Liver (tissue), 9 donors: ENCODE data around the gene AATF. TPM values are rescaled to one million over a fixed set of nuclear protein-coding genes. Genes with fewer than 3 reads are reported as not detected.
A peak's percentile ranks its signal among the peaks of the same experiment; 100 is the strongest.

ENCODE experiments used
- DNase-seq: peaks from one replicate; pipeline ENCODE4 v3.0.0-alpha.2; 2017; ENCODE audit warnings: low spot score
- H3K27ac ChIP-seq, 2 donors: one replicate each; pipeline ENCODE4 v1.7.0; 2013; ENCODE audit warnings: inconsistent platforms in 2 of 2, low read length in 2 of 2, control low read depth in 1 of 2, low read depth in 1 of 2, mild to moderate bottlenecking in 1 of 2
- H3K27me3 ChIP-seq, 4 donors: one replicate each; pipeline versions ENCODE4 v1.6.1 to v1.7.0; 2013; ENCODE audit warnings: low read length in 3 of 4, inconsistent platforms in 1 of 4, mild to moderate bottlenecking in 1 of 4, moderate library complexity in 1 of 4; ENCODE audit not compliant: control insufficient read depth in 4 of 4, insufficient read depth in 4 of 4
- H3K36me3 ChIP-seq, 4 donors: one replicate each; pipeline versions ENCODE4 v1.6.1 to v1.7.0; 2013; ENCODE audit warnings: low read length in 3 of 4, mild to moderate bottlenecking in 3 of 4, low read depth in 1 of 4, moderate library complexity in 1 of 4; ENCODE audit not compliant: control insufficient read depth in 4 of 4, insufficient read depth in 3 of 4
- H3K4me1 ChIP-seq, 4 donors: one replicate each; pipeline versions ENCODE4 v1.6.1 to v1.7.0; 2013; ENCODE audit warnings: low read length in 3 of 4, mild to moderate bottlenecking in 3 of 4, moderate library complexity in 1 of 4; ENCODE audit not compliant: control insufficient read depth in 4 of 4, insufficient read depth in 4 of 4
- H3K4me3 ChIP-seq, 3 donors: one replicate each; pipeline versions ENCODE4 v1.6.1 to v1.7.0; 2013; ENCODE audit warnings: low read length in 3 of 3, control low read depth in 1 of 3, low read depth in 1 of 3, mild to moderate bottlenecking in 1 of 3
- H3K9ac ChIP-seq, 2 donors: one replicate each; pipeline ENCODE4 v1.7.0; 2013; ENCODE audit warnings: low read length in 2 of 2, mild to moderate bottlenecking in 2 of 2, moderate library complexity in 2 of 2, control low read depth in 1 of 2, low read depth in 1 of 2
- H3K9me3 ChIP-seq, 4 donors: one replicate each; pipeline versions ENCODE4 v1.6.1 to v1.7.0; 2013; ENCODE audit warnings: low read length in 3 of 4; ENCODE audit not compliant: control insufficient read depth in 4 of 4
- EGR1 ChIP-seq, 2 donors: IDR thresholded peaks; 2 replicates each; pipeline ENCODE4 v1.6.1; 2016 to 2018; ENCODE audit warnings: antibody characterized with exemption in 2 of 2, low read depth in 2 of 2
- FOXA1 ChIP-seq: IDR thresholded peaks from 2 replicates; pipeline ENCODE4 v1.6.1; 2016; ENCODE audit warnings: antibody characterized with exemption
- FOXA2 ChIP-seq: IDR thresholded peaks from 2 replicates; pipeline ENCODE4 v1.6.1; 2016; ENCODE audit warnings: antibody characterized with exemption
- GABPA ChIP-seq, 2 donors: IDR thresholded peaks in 1 of 2; conservative IDR thresholded peaks in 1 of 2; 2 replicates each; pipeline ENCODE4 v1.6.1; 2016; ENCODE audit warnings: antibody characterized with exemption in 2 of 2, mild to moderate bottlenecking in 1 of 2, moderate library complexity in 1 of 2
- HNF4A ChIP-seq, 2 donors: conservative IDR thresholded peaks; 2 replicates each; pipeline ENCODE4 v1.6.1; 2016; ENCODE audit warnings: antibody characterized with exemption in 2 of 2, mild to moderate bottlenecking in 2 of 2
- HNF4G ChIP-seq: IDR thresholded peaks from 2 replicates; pipeline ENCODE4 v1.6.1; 2016; ENCODE audit warnings: antibody characterized with exemption
- JUND ChIP-seq, 2 donors: IDR thresholded peaks; 2 replicates each; pipeline ENCODE4 v1.6.1; 2016; ENCODE audit warnings: antibody characterized with exemption in 2 of 2
- NR2F2 ChIP-seq: IDR thresholded peaks from 2 replicates; pipeline ENCODE4 v1.6.1; 2016; ENCODE audit warnings: antibody characterized with exemption
- RAD21 ChIP-seq, 2 donors: IDR thresholded peaks; 2 replicates each; pipeline ENCODE4 v1.6.1; 2016; ENCODE audit warnings: antibody characterized with exemption in 2 of 2, mild to moderate bottlenecking in 2 of 2
- RXRA ChIP-seq, 2 donors: IDR thresholded peaks; 2 replicates each; pipeline ENCODE4 v1.6.1; 2017 to 2018; ENCODE audit warnings: antibody characterized with exemption in 2 of 2, mild to moderate bottlenecking in 1 of 2
- SP1 ChIP-seq: IDR thresholded peaks from 2 replicates; pipeline ENCODE4 v1.6.1; 2018; ENCODE audit warnings: antibody characterized with exemption, mild to moderate bottlenecking
- TAF1 ChIP-seq: conservative IDR thresholded peaks from 2 replicates; pipeline ENCODE4 v1.6.1; 2016; ENCODE audit warnings: antibody characterized with exemption, mild to moderate bottlenecking
- YY1 ChIP-seq: IDR thresholded peaks from 2 replicates; pipeline ENCODE4 v1.6.1; 2016; ENCODE audit warnings: antibody characterized with exemption, mild to moderate bottlenecking
- WGBS: extraction: QIAGEN DNeasy Blood & Tissue Kit; methylation state at CpG from one replicate; pipeline ENCODE4 v1.1.7; 2013; 5-methylcytosine and 5-hydroxymethylcytosine counted together
- polyA plus RNA-seq, 2 donors: library from polyadenylated mRNA; stranded (reverse) in 1 of 2; unstranded in 1 of 2; fragments of 200-250 nt in 1 of 2; fragments of >200 nt in 1 of 2; fragmentation: Nextera tagmentation in 1 of 2; extraction: Ambion mirVana in 1 of 2; gene quantifications; one replicate each; pipeline versions ENCODE4 v1.2.1 to v1.2.3, GENCODE V29; 2013 to 2015
- total RNA-seq, 2 donors: library from RNA; depleted of rRNA; stranded (reverse); fragments of >200 nt; gene quantifications; one replicate each; pipeline ENCODE4 v1.2.3, GENCODE V29; 2014
- TF ChIP-seq, protein P1 (sequence below): fragments of 150-350 bp; IDR thresholded peaks from 2 replicates; pipeline ENCODE4 v1.5.1; 2017; ENCODE audit warnings: improper control_type of control experiment, low read depth, low read length; ENCODE audit not compliant: missing input control
- TF ChIP-seq, protein P2 (sequence below): IDR thresholded peaks from 2 replicates; pipeline ENCODE4 v1.6.1; 2016; ENCODE audit warnings: antibody characterized with exemption, mild to moderate bottlenecking
- TF ChIP-seq, protein P3 (sequence below): IDR thresholded peaks from 2 replicates; pipeline ENCODE4 v1.6.1; 2016; ENCODE audit warnings: antibody characterized with exemption
- TF ChIP-seq, protein P4 (sequence below): IDR thresholded peaks from 2 replicates; pipeline ENCODE4 v1.6.1; 2016; ENCODE audit warnings: antibody characterized with exemption
- TF ChIP-seq, protein P5 (sequence below): IDR thresholded peaks from 2 replicates; pipeline ENCODE4 v1.6.1; 2016; ENCODE audit warnings: antibody characterized with exemption
- donor health status: healthy.
- donor health status: healthy.
- donor health status: healthy.
- donor health status: healthy.
- donor health status: healthy.

AATF gene
- total and polyA plus RNA-seq, 4 donors = 10.8 to 16.9 (median 13.4) TPM

DNA sequence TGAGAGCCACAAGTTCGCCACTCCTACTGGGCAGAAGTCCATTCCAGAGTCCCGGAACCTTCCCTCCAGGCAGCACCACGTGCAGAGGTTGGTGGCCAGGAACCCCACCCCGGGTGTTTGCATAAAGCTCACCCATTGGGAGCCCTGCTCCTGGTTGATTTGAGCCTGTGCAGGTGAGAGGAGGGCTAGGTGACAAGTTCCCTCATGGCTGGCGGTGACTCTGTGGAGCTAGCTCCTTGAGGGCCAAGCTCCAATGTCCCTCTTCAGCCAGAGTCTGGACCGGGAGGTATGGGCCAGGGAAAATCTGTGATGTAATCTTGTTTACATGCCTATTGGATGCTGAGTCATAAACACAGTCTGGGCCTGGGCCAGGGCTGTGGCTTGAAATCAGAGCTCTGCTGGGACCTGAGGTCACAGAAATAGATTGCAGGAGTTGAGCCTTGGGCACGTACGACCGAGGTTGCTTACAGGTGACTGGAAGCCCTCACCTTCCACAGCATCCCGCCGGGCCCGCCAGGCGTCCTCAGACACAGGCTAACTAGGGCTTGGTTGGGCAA is 118.9 kb downstream of the AATF start:
- WGBS = 35% methylated on average over 13 of the region's 13 CpGs
- no peaks in the 10 kb centered on the region for H3K36me3 ChIP-seq
- no peak overlapping the region for H3K4me3 ChIP-seq
- no peak overlapping the region for H3K9ac ChIP-seq
- no peak for DNase-seq
- TF ChIP-seq FOXA2 (peak; percentile 90), FOXA1 (peak; percentile 85), EGR1 (IDR thresholded peaks at IDR 0.05; ENCODE audit: low read depth in 2 of 2) (peak in 1 of 2 donors; percentile 48), RXRA (IDR thresholded peaks at IDR 0.05) (peak; percentile 56 to 89), SP1 (peak; percentile 63), RAD21 (IDR thresholded peaks at IDR 0.05) (peak; percentile 27 to 30), HNF4A (conservative IDR thresholded peaks at IDR 0.05) (peak; percentile 79), NR2F2 (no peak), HNF4G (no peak), YY1 (peak; percentile 66), TAF1 (no peak), GABPA (IDR thresholded peaks at IDR 0.05 in 1 of 2, conservative IDR thresholded peaks at IDR 0.05 in 1 of 2) (peak in 1 of 2 donors; percentile 16), JUND (IDR thresholded peaks at IDR 0.05) (peak; percentile 86)
- TF ChIP-seq, protein P1, sequence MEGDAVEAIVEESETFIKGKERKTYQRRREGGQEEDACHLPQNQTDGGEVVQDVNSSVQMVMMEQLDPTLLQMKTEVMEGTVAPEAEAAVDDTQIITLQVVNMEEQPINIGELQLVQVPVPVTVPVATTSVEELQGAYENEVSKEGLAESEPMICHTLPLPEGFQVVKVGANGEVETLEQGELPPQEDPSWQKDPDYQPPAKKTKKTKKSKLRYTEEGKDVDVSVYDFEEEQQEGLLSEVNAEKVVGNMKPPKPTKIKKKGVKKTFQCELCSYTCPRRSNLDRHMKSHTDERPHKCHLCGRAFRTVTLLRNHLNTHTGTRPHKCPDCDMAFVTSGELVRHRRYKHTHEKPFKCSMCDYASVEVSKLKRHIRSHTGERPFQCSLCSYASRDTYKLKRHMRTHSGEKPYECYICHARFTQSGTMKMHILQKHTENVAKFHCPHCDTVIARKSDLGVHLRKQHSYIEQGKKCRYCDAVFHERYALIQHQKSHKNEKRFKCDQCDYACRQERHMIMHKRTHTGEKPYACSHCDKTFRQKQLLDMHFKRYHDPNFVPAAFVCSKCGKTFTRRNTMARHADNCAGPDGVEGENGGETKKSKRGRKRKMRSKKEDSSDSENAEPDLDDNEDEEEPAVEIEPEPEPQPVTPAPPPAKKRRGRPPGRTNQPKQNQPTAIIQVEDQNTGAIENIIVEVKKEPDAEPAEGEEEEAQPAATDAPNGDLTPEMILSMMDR = no peak
- TF ChIP-seq, protein P2, sequence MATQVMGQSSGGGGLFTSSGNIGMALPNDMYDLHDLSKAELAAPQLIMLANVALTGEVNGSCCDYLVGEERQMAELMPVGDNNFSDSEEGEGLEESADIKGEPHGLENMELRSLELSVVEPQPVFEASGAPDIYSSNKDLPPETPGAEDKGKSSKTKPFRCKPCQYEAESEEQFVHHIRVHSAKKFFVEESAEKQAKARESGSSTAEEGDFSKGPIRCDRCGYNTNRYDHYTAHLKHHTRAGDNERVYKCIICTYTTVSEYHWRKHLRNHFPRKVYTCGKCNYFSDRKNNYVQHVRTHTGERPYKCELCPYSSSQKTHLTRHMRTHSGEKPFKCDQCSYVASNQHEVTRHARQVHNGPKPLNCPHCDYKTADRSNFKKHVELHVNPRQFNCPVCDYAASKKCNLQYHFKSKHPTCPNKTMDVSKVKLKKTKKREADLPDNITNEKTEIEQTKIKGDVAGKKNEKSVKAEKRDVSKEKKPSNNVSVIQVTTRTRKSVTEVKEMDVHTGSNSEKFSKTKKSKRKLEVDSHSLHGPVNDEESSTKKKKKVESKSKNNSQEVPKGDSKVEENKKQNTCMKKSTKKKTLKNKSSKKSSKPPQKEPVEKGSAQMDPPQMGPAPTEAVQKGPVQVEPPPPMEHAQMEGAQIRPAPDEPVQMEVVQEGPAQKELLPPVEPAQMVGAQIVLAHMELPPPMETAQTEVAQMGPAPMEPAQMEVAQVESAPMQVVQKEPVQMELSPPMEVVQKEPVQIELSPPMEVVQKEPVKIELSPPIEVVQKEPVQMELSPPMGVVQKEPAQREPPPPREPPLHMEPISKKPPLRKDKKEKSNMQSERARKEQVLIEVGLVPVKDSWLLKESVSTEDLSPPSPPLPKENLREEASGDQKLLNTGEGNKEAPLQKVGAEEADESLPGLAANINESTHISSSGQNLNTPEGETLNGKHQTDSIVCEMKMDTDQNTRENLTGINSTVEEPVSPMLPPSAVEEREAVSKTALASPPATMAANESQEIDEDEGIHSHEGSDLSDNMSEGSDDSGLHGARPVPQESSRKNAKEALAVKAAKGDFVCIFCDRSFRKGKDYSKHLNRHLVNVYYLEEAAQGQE = peak; percentile 34
- TF ChIP-seq, protein P3, sequence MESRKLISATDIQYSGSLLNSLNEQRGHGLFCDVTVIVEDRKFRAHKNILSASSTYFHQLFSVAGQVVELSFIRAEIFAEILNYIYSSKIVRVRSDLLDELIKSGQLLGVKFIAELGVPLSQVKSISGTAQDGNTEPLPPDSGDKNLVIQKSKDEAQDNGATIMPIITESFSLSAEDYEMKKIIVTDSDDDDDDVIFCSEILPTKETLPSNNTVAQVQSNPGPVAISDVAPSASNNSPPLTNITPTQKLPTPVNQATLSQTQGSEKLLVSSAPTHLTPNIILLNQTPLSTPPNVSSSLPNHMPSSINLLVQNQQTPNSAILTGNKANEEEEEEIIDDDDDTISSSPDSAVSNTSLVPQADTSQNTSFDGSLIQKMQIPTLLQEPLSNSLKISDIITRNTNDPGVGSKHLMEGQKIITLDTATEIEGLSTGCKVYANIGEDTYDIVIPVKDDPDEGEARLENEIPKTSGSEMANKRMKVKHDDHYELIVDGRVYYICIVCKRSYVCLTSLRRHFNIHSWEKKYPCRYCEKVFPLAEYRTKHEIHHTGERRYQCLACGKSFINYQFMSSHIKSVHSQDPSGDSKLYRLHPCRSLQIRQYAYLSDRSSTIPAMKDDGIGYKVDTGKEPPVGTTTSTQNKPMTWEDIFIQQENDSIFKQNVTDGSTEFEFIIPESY = peak; percentile 59
- TF ChIP-seq, protein P4, sequence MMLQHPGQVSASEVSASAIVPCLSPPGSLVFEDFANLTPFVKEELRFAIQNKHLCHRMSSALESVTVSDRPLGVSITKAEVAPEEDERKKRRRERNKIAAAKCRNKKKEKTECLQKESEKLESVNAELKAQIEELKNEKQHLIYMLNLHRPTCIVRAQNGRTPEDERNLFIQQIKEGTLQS = peak; percentile 89
- TF ChIP-seq, protein P5, sequence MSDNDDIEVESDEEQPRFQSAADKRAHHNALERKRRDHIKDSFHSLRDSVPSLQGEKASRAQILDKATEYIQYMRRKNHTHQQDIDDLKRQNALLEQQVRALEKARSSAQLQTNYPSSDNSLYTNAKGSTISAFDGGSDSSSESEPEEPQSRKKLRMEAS = peak; percentile 76
- H3K27ac ChIP-seq = peak overlapping the region; percentile 47 to 63
- no peaks in the 10 kb centered on the region for H3K9me3 ChIP-seq
- no peaks in the 10 kb centered on the region for H3K27me3 ChIP-seq
- peaks cover 0 to 14% (median 3%) of the 10 kb centered on the region in 4 donors for H3K4me1 ChIP-seq
